ENCODE results near the gene SCN1A. TPM values are rescaled to one million over a fixed set of nuclear protein-coding genes. Genes with fewer than 3 reads are reported as not detected.

The SCN1A gene
- polyA plus RNA-seq, 1 donor (not counting 4 experiments of a cell fraction or from before 2014, with no cell fraction given), result not detected

DNA sequence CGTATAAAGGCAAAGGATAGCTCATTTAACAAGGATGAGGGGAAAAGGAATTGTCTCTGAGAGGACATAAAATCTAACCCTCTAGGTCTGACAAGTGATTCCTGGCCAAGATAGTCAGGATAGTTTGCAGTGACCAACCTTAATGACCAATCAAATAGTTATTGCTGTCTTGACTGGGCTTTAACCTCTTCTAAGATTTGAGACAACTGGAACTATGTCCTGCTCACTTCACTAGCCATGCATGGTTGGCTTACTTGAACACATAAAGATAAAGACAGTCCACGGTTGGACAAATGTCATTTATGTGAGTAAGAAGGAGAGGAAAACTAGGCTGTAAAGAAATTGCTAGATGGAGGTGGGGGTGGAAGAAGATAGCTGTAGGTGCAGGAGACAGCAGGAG lies 53.8 kb downstream of the SCN1A start:
- TF ChIP-seq, protein P1, sequence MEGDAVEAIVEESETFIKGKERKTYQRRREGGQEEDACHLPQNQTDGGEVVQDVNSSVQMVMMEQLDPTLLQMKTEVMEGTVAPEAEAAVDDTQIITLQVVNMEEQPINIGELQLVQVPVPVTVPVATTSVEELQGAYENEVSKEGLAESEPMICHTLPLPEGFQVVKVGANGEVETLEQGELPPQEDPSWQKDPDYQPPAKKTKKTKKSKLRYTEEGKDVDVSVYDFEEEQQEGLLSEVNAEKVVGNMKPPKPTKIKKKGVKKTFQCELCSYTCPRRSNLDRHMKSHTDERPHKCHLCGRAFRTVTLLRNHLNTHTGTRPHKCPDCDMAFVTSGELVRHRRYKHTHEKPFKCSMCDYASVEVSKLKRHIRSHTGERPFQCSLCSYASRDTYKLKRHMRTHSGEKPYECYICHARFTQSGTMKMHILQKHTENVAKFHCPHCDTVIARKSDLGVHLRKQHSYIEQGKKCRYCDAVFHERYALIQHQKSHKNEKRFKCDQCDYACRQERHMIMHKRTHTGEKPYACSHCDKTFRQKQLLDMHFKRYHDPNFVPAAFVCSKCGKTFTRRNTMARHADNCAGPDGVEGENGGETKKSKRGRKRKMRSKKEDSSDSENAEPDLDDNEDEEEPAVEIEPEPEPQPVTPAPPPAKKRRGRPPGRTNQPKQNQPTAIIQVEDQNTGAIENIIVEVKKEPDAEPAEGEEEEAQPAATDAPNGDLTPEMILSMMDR (optimal IDR thresholded peaks at IDR 0.05 in 1 of 3, IDR thresholded peaks at IDR 0.05 in 1 of 3, conservative IDR thresholded peaks at IDR 0.05 in 1 of 3; ENCODE audit: extremely low read depth in 1 of 3, insufficient read depth in 2 of 3, low read length in 3 of 3), result no peak
- no peak for TF ChIP-seq EZH2 (IDR thresholded peaks at IDR 0.05; ENCODE audit: low read length)
- Histone ChIP-seq H3K4me1 (ENCODE audit: control insufficient read depth, extremely low read depth, insufficient read depth, low read length) (no peaks in the 10 kb centered on the region), H3K9me3 (ENCODE audit: control insufficient read depth, low read depth, low read length) (no peaks in the 10 kb centered on the region), H3K27me3 (ENCODE audit: control insufficient read depth, extremely low read depth, insufficient read depth, low read length) (no peaks in the 10 kb centered on the region), H3K79me2 (ENCODE audit: control insufficient read depth, insufficient read depth, low read length) (no peaks in the 10 kb centered on the region), H3K4me2 (ENCODE audit: control insufficient read depth, extremely low read depth, insufficient read depth, low read depth, low read length) (no peak overlapping the region), H3K27ac (ENCODE audit: control insufficient read depth, insufficient read depth, low read length) (no peak overlapping the region), H3K9ac (ENCODE audit: control insufficient read depth, extremely low read depth, insufficient read depth, low read length) (no peak overlapping the region), H3K36me3 (ENCODE audit: control insufficient read depth in 2 of 2, extremely low read depth in 1 of 2, insufficient read depth in 2 of 2, low read length in 2 of 2) (no peaks in the 10 kb centered on the region), H2AFZ (ENCODE audit: control insufficient read depth, low read length) (no peak overlapping the region), H4K20me1 (ENCODE audit: control insufficient read depth, extremely low read depth, insufficient read depth, low read length) (no peaks in the 10 kb centered on the region), H3K9me1 (ENCODE audit: control insufficient read depth, extremely low read depth, insufficient read depth, low read length) (no peaks in the 10 kb centered on the region), H3K4me3 (ENCODE audit: control insufficient read depth in 2 of 3, extremely low read depth in 1 of 3, insufficient read depth in 2 of 3, low read depth in 1 of 3, low read length in 3 of 3) (no peak overlapping the region)
- FAIRE-seq, result no peak
- no peak for DNase-seq (ENCODE audit: low read depth, low spot score)
- dilution Hi-C loops (cut with MboI; ENCODE audit: extremely low pct_ligation_motif_present, low sequenced_read_pairs), result no loop called here

DNA sequence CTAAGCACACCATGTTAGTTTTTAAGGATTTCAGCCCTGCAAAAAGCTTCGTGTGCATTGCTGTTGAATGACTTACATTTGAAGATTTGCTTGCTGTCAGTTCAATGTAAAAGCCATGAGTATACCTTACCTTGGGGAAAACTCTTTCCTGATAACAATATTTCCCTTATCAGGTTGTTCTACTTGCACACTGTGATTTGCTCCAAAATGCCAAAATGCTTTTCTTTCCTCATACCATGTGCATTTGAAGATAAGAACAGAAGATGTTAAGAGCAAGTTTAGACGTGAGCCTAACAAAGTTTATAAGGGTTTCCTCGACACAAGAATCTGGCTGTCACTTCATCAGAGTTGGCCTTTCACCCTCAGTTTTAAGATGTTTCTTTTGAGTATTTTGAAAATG lies 57.6 kb downstream of the SCN1A start:
- Histone ChIP-seq H3K36me3 (ENCODE audit: control insufficient read depth in 2 of 2, extremely low read depth in 1 of 2, insufficient read depth in 2 of 2, low read length in 2 of 2) (no peaks in the 10 kb centered on the region), H3K9me3 (ENCODE audit: control insufficient read depth, low read depth, low read length) (no peaks in the 10 kb centered on the region), H3K27me3 (ENCODE audit: control insufficient read depth, extremely low read depth, insufficient read depth, low read length) (no peaks in the 10 kb centered on the region), H2AFZ (ENCODE audit: control insufficient read depth, low read length) (no peak overlapping the region), H3K9me1 (ENCODE audit: control insufficient read depth, extremely low read depth, insufficient read depth, low read length) (no peaks in the 10 kb centered on the region), H3K79me2 (ENCODE audit: control insufficient read depth, insufficient read depth, low read length) (no peaks in the 10 kb centered on the region), H4K20me1 (ENCODE audit: control insufficient read depth, extremely low read depth, insufficient read depth, low read length) (no peaks in the 10 kb centered on the region), H3K4me1 (ENCODE audit: control insufficient read depth, extremely low read depth, insufficient read depth, low read length) (no peaks in the 10 kb centered on the region), H3K27ac (ENCODE audit: control insufficient read depth, insufficient read depth, low read length) (no peak overlapping the region), H3K4me3 (ENCODE audit: control insufficient read depth in 2 of 3, extremely low read depth in 1 of 3, insufficient read depth in 2 of 3, low read depth in 1 of 3, low read length in 3 of 3) (no peak overlapping the region), H3K9ac (ENCODE audit: control insufficient read depth, extremely low read depth, insufficient read depth, low read length) (no peak overlapping the region), H3K4me2 (ENCODE audit: control insufficient read depth, extremely low read depth, insufficient read depth, low read depth, low read length) (no peak overlapping the region)
- TF ChIP-seq EZH2 (IDR thresholded peaks at IDR 0.05; ENCODE audit: low read length), result no peak
- TF ChIP-seq, protein P1 (optimal IDR thresholded peaks at IDR 0.05 in 1 of 3, IDR thresholded peaks at IDR 0.05 in 1 of 3, conservative IDR thresholded peaks at IDR 0.05 in 1 of 3; ENCODE audit: extremely low read depth in 1 of 3, insufficient read depth in 2 of 3, low read length in 3 of 3), result no peak
- DNase-seq (ENCODE audit: low read depth, low spot score) (no peak), FAIRE-seq (no peak)
- dilution Hi-C loops (cut with MboI; ENCODE audit: extremely low pct_ligation_motif_present, low sequenced_read_pairs), result no loop called here
